Uterus (tissue), 4 donors: ENCODE data around the gene AATF. TPM values are rescaled to one million over a fixed set of nuclear protein-coding genes. Genes with fewer than 3 reads are reported as not detected.

Source experiments
- DNase-seq, 2 donors: peaks; one replicate each; pipeline ENCODE4 v3.0.0-alpha.2; 2019 to 2020
- H3K27ac ChIP-seq, 2 donors: fragments of 200-600 bp; sonication (generic); 1 replicate in 1 of 2; 2 replicates in 1 of 2; pipeline ENCODE4 v1.5.1; 2016 to 2018
- H3K27me3 ChIP-seq, 2 donors: fragments of 200-600 bp; sonication (generic); one replicate each; pipeline ENCODE4 v1.5.1; 2018 to 2019; ENCODE audit warnings: control low read depth in 1 of 2
- H3K36me3 ChIP-seq, 2 donors: fragments of 200-600 bp; sonication (generic); one replicate each; pipeline ENCODE4 v1.5.1; 2019; ENCODE audit warnings: control low read depth in 1 of 2
- H3K4me1 ChIP-seq, 2 donors: fragments of 200-600 bp; sonication (generic); one replicate each; pipeline ENCODE4 v1.5.1; 2018 to 2019; ENCODE audit warnings: control low read depth in 1 of 2
- H3K4me3 ChIP-seq, 2 donors: fragments of 200-600 bp; sonication (generic); 1 replicate in 1 of 2; 2 replicates in 1 of 2; pipeline ENCODE4 v1.5.1; 2018 to 2019; ENCODE audit warnings: mild to moderate bottlenecking in 1 of 2
- H3K9me3 ChIP-seq, 2 donors: fragments of 200-600 bp; sonication (generic); one replicate each; pipeline ENCODE4 v1.5.1; 2019; ENCODE audit warnings: control low read depth in 1 of 2
- POLR2A ChIP-seq, 2 donors: fragments of 450-650 bp; IDR thresholded peaks; one replicate each; pipeline ENCODE4 v1.6.1; 2016; ENCODE audit warnings: antibody characterized with exemption in 2 of 2, mild to moderate bottlenecking in 1 of 2, moderate library complexity in 1 of 2
- intact Hi-C: fragments of 100-400 bp; cut with DNase I; formaldehyde crosslinking; loops from one replicate; pipeline ENCODE4 v1.15.1; 2023; ENCODE audit warnings: low total_unique reads
- total RNA-seq, 4 donors: library from RNA; depleted of rRNA in 3 of 4; stranded (reverse); fragments of >200 nt in 3 of 4; gene quantifications; one replicate each; pipeline versions ENCODE4 v1.1.0 to v1.2.4, GENCODE V29; 2014 to 2023
- TF ChIP-seq, protein P1 (sequence below), 4 experiments: fragments of 200-600 bp in 2 of 4; fragments of 450-650 bp in 2 of 4; sonication (generic) in 2 of 4; IDR thresholded peaks; one replicate each; pipeline ENCODE4 v1.5.1; 2016 to 2019; ENCODE audit warnings: antibody characterized with exemption in 4 of 4, mild to moderate bottlenecking in 2 of 4, moderate library complexity in 1 of 4
- donor health status: DM: yes; HTN: yes; CAD: no.

Gene AATF
- total RNA-seq, 4 donors from 2014 or later = 10.0 to 48.2 (median 30.3) TPM

DNA sequence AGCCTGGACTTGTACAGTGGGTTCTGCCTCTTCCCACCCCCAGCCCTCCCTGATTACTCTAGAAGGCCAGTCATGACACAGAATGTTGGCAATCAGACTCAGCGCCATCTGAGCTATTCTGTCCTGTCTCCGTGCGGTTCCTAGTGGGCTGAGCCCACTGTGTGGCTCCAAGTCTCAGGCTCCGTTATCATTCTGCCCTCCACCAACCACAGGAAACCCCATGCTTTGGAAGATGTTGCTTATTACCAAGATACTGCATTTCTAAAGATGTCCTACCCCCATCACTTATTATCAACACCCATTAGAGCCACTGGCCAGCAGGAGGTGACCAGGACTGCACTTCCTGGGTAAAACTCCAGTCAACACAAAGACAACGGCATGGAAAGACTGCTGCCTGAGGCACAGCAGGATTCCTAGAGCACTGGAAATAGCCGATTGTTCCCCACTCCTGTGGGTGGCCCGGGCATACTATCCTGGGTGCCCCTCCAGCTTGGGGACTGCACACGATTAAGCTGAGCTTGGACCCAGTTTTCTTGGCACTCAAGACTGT, 133.6 kb downstream of the AATF start:
- Histone ChIP-seq H3K4me1 (no peaks in the 10 kb centered on the region), H3K4me3 (no peak overlapping the region), H3K27ac (no peak overlapping the region), H3K36me3 (no peaks in the 10 kb centered on the region), H3K27me3 (no peaks in the 10 kb centered on the region), H3K9me3 (no peaks in the 10 kb centered on the region)
- intact Hi-C loops = no loop called here
- TF ChIP-seq, protein P1, sequence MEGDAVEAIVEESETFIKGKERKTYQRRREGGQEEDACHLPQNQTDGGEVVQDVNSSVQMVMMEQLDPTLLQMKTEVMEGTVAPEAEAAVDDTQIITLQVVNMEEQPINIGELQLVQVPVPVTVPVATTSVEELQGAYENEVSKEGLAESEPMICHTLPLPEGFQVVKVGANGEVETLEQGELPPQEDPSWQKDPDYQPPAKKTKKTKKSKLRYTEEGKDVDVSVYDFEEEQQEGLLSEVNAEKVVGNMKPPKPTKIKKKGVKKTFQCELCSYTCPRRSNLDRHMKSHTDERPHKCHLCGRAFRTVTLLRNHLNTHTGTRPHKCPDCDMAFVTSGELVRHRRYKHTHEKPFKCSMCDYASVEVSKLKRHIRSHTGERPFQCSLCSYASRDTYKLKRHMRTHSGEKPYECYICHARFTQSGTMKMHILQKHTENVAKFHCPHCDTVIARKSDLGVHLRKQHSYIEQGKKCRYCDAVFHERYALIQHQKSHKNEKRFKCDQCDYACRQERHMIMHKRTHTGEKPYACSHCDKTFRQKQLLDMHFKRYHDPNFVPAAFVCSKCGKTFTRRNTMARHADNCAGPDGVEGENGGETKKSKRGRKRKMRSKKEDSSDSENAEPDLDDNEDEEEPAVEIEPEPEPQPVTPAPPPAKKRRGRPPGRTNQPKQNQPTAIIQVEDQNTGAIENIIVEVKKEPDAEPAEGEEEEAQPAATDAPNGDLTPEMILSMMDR (IDR thresholded peaks at IDR 0.05) = no peak
- TF ChIP-seq POLR2A (IDR thresholded peaks at IDR 0.05) = no peak
- DNase-seq = no peak

GRCh38 chr17:37082985-37083384, 134.2 kb downstream of the AATF start:
- H3K4me3 ChIP-seq = no peak overlapping the region
- H3K9me3 ChIP-seq = no peaks in the 10 kb centered on the region
- DNase-seq = no peak
- intact Hi-C loops = no loop called here
- no peak for TF ChIP-seq POLR2A (IDR thresholded peaks at IDR 0.05)
- TF ChIP-seq, protein P1 (IDR thresholded peaks at IDR 0.05) = no peak
- no peaks in the 10 kb centered on the region for H3K36me3 ChIP-seq
- H3K4me1 ChIP-seq = no peaks in the 10 kb centered on the region
- H3K27me3 ChIP-seq = no peaks in the 10 kb centered on the region
- H3K27ac ChIP-seq = no peak overlapping the region

GRCh38 chr17:37083456-37083855, 134.7 kb downstream of the AATF start:
- intact Hi-C loops = no loop called here
- Histone ChIP-seq H3K4me3 (no peak overlapping the region), H3K27me3 (no peaks in the 10 kb centered on the region), H3K9me3 (no peaks in the 10 kb centered on the region), H3K36me3 (no peaks in the 10 kb centered on the region), H3K27ac (no peak overlapping the region), H3K4me1 (no peaks in the 10 kb centered on the region)
- no peak for TF ChIP-seq POLR2A (IDR thresholded peaks at IDR 0.05)
- TF ChIP-seq, protein P1 (IDR thresholded peaks at IDR 0.05) = no peak
- no peak for DNase-seq

DNA sequence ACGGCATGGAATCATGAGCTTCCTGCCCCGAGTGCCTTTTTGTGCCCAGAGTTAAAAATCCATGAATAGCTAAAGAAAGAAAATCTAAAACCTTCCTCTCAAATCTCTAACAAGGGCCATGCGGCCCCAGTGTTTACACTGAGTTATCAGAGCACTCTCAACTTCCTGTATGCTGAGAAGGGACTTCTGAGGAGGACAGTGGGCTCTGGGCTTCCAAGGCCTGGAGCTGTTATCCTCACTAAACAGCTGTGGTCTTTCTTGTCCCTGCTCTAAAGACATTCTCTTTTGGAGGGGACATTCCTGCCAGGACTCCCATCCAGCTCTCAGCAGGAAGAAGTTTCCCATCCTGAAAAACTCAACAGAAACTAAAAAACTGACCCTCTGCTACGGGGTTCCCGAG, 135.6 kb downstream of the AATF start:
- H3K27me3 ChIP-seq = no peaks in the 10 kb centered on the region
- H3K4me3 ChIP-seq = no peak overlapping the region
- H3K27ac ChIP-seq = no peak overlapping the region
- no peaks in the 10 kb centered on the region for H3K36me3 ChIP-seq
- DNase-seq = no peak
- intact Hi-C loops = no loop called here
- no peaks in the 10 kb centered on the region for H3K4me1 ChIP-seq
- no peaks in the 10 kb centered on the region for H3K9me3 ChIP-seq
- no peak for TF ChIP-seq POLR2A (IDR thresholded peaks at IDR 0.05)
- TF ChIP-seq, protein P1 (IDR thresholded peaks at IDR 0.05) = no peak

- H3K36me3 ChIP-seq = no peaks in the 10 kb centered on the region
- TF ChIP-seq POLR2A (IDR thresholded peaks at IDR 0.05) = no peak
- TF ChIP-seq, protein P1 (IDR thresholded peaks at IDR 0.05) = no peak
- intact Hi-C loops = no loop called here
- H3K27me3 ChIP-seq = no peaks in the 10 kb centered on the region
- no peak overlapping the region for H3K4me3 ChIP-seq
- no peaks in the 10 kb centered on the region for H3K4me1 ChIP-seq
- no peak overlapping the region for H3K27ac ChIP-seq
- H3K9me3 ChIP-seq = no peaks in the 10 kb centered on the region
- DNase-seq = no peak
These were observed 137.6 kb downstream of the AATF start for GRCh38 chr17:37086334-37086733.
